ENCODE data around the gene CLCA2.

The CLCA2 gene

GRCh38 chr1:86382878-86383277, 41.1 kb upstream of the CLCA2 start:
- POLR2A ChIA-PET = interaction anchor here (1.2 kb wide), 1 partner anchor 322 kb away, joined by 3 read pairs; no protein-coding TSS in a partner anchor
- H3K4me3 ChIP-seq (ENCODE audit: control insufficient read depth in 1 of 7, extremely low read depth in 1 of 7, insufficient read depth in 4 of 7, low read depth in 2 of 7, low read length in 6 of 7) = peak overlapping the region in 5 of 7 experiments; percentile 14 to 62 (median 40)
- H3K27ac ChIP-seq (ENCODE audit: insufficient read depth in 1 of 2, low read depth in 1 of 2, low read length in 2 of 2, poor library complexity in 1 of 2, severe bottlenecking in 2 of 2) = peak overlapping the region in 1 of 2 experiments; percentile 28
- H3K4me1 ChIP-seq (ENCODE audit: control extremely low read depth in 1 of 4, control insufficient read depth in 4 of 4, insufficient read depth in 4 of 4, low read length in 3 of 4) = peaks cover 0 to 4% (median 4%) of the 10 kb centered on the region in 4 experiments
- peaks cover 0 to under 1% (median 0%) of the 10 kb centered on the region in 5 experiments for H3K9me3 ChIP-seq (ENCODE audit: control extremely low read depth in 1 of 5, control insufficient read depth in 4 of 5, insufficient read depth in 2 of 5, low read depth in 1 of 5, low read length in 4 of 5)
- peak; percentile 2 to 29 (median 18) for DNase-seq
- no peaks in the 10 kb centered on the region for H3K27me3 ChIP-seq (replicated peaks in 2 of 5; ENCODE audit: control insufficient read depth in 4 of 5, insufficient read depth in 5 of 5, low read length in 4 of 5)
- CTCF ChIA-PET = interaction anchor here (1.1 to 2.8 kb wide), 3 partner anchors 9 to 90 kb away, joined by 3 to 8 read pairs (median 3); partner anchors contain the start of gene ODF2L
- H3K36me3 ChIP-seq (ENCODE audit: control insufficient read depth in 4 of 4, insufficient read depth in 4 of 4, low read length in 3 of 4) = peaks cover under 1 to 11% (median 5%) of the 10 kb centered on the region in 4 experiments
- WGBS (ENCODE audit: insufficient coverage) = no CpG with 5 or more reads among the region's 1 CpG

DNA sequence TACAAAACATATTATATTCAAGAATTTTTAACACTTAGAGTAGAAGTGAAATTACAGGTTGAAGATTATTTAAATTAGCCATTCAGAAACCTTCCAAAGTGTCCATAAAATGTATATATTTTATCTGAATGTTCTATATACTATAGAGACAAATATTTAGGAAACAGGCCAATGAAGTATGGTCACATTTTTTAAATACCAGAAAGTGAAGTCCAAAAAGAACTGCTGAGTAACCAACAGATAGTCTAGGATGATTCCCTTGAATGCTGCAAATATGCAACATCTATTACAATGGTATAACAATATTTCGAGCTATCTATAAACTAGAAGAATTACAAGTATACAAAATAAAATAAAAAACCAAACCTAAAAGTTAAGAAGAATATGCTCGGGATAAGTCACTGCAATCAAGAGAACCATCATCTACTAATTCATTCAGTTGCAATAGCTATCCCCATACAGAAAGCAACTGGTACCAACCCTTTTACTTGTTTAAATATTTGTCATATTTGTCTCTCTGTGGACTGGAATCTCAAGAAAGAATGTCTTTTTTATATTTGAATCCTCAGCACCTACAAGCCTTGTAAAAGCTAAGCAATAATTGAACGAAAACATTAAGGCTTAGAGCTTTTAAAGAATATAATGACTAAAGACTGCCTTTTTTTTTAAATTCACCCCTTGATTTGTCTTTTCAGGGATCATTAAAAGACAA, 35.9 kb upstream of the CLCA2 start:
- Histone ChIP-seq H3K27ac (ENCODE audit: insufficient read depth in 1 of 2, low read depth in 1 of 2, low read length in 2 of 2, poor library complexity in 1 of 2, severe bottlenecking in 2 of 2) (no peak overlapping the region), H3K9me3 (ENCODE audit: control extremely low read depth in 1 of 5, control insufficient read depth in 4 of 5, insufficient read depth in 2 of 5, low read depth in 1 of 5, low read length in 4 of 5) (peaks cover 0 to 2% (median 0%) of the 10 kb centered on the region in 5 experiments), H3K4me1 (ENCODE audit: control extremely low read depth in 1 of 4, control insufficient read depth in 4 of 4, insufficient read depth in 4 of 4, low read length in 3 of 4) (peaks cover 0 to 2% (median 0%) of the 10 kb centered on the region in 4 experiments), H3K4me3 (ENCODE audit: control insufficient read depth in 1 of 7, extremely low read depth in 1 of 7, insufficient read depth in 4 of 7, low read depth in 2 of 7, low read length in 6 of 7) (no peak overlapping the region), H3K36me3 (ENCODE audit: control insufficient read depth in 4 of 4, insufficient read depth in 4 of 4, low read length in 3 of 4) (no peaks in the 10 kb centered on the region), H3K27me3 (replicated peaks in 2 of 5; ENCODE audit: control insufficient read depth in 4 of 5, insufficient read depth in 5 of 5, low read length in 4 of 5) (no peaks in the 10 kb centered on the region)
- no peak for DNase-seq
- ChIA-PET POLR2A (no interaction called here), CTCF (interaction anchor here (0.8 to 1.8 kb wide), 3 partner anchors 114 to 698 kb away, joined by 3 to 5 read pairs (median 3); no protein-coding TSS in a partner anchor)
- WGBS (ENCODE audit: insufficient coverage) = no CpG with 5 or more reads among the region's 3 CpGs

DNA sequence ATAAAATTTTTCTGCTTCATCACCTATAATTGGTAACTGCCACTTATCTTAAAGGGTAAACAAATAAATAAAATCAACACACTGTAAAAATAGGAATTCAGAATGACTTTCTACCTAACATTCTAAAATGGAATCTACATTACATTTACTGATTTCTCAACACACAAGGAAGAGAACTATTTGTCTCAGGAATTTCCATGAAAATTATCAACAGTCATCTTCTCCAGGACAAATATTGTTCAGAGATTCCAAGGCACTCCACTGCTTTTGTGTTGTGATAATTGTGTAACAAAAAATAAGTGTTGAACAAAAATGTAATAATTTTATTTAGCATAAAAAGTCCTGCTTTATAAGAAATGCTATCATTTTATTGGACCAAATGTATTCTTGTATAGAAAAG, 35.2 kb upstream of the CLCA2 start:
- Histone ChIP-seq H3K4me1 (ENCODE audit: control extremely low read depth in 1 of 4, control insufficient read depth in 4 of 4, insufficient read depth in 4 of 4, low read length in 3 of 4) (peaks cover 0 to 2% (median 0%) of the 10 kb centered on the region in 4 experiments), H3K27me3 (replicated peaks in 2 of 5; ENCODE audit: control insufficient read depth in 4 of 5, insufficient read depth in 5 of 5, low read length in 4 of 5) (no peaks in the 10 kb centered on the region), H3K27ac (ENCODE audit: insufficient read depth in 1 of 2, low read depth in 1 of 2, low read length in 2 of 2, poor library complexity in 1 of 2, severe bottlenecking in 2 of 2) (no peak overlapping the region), H3K4me3 (ENCODE audit: control insufficient read depth in 1 of 7, extremely low read depth in 1 of 7, insufficient read depth in 4 of 7, low read depth in 2 of 7, low read length in 6 of 7) (no peak overlapping the region), H3K9me3 (ENCODE audit: control extremely low read depth in 1 of 5, control insufficient read depth in 4 of 5, insufficient read depth in 2 of 5, low read depth in 1 of 5, low read length in 4 of 5) (peaks cover 0 to 2% (median 0%) of the 10 kb centered on the region in 5 experiments), H3K36me3 (ENCODE audit: control insufficient read depth in 4 of 4, insufficient read depth in 4 of 4, low read length in 3 of 4) (no peaks in the 10 kb centered on the region)
- ChIA-PET CTCF (no interaction called here), POLR2A (no interaction called here)
- DNase-seq = no peak

GRCh38 chr1:86389307-86389706, 34.7 kb upstream of the CLCA2 start:
- ChIA-PET CTCF (no interaction called here), POLR2A (no interaction called here)
- no peaks in the 10 kb centered on the region for H3K27me3 ChIP-seq (replicated peaks in 2 of 5; ENCODE audit: control insufficient read depth in 4 of 5, insufficient read depth in 5 of 5, low read length in 4 of 5)
- H3K9me3 ChIP-seq (ENCODE audit: control extremely low read depth in 1 of 5, control insufficient read depth in 4 of 5, insufficient read depth in 2 of 5, low read depth in 1 of 5, low read length in 4 of 5) = peaks cover 0 to 2% (median 0%) of the 10 kb centered on the region in 5 experiments
- peaks cover 0 to 2% (median under 1%) of the 10 kb centered on the region in 4 experiments for H3K4me1 ChIP-seq (ENCODE audit: control extremely low read depth in 1 of 4, control insufficient read depth in 4 of 4, insufficient read depth in 4 of 4, low read length in 3 of 4)
- peak overlapping the region in 1 of 2 experiments; percentile 25 for H3K27ac ChIP-seq (ENCODE audit: insufficient read depth in 1 of 2, low read depth in 1 of 2, low read length in 2 of 2, poor library complexity in 1 of 2, severe bottlenecking in 2 of 2)
- H3K4me3 ChIP-seq (ENCODE audit: control insufficient read depth in 1 of 7, extremely low read depth in 1 of 7, insufficient read depth in 4 of 7, low read depth in 2 of 7, low read length in 6 of 7) = peak overlapping the region in 1 of 7 experiments; percentile 28
- H3K36me3 ChIP-seq (ENCODE audit: control insufficient read depth in 4 of 4, insufficient read depth in 4 of 4, low read length in 3 of 4) = no peaks in the 10 kb centered on the region
- DNase-seq = peak in 2 of 3 donors; percentile 17 to 18

DNA sequence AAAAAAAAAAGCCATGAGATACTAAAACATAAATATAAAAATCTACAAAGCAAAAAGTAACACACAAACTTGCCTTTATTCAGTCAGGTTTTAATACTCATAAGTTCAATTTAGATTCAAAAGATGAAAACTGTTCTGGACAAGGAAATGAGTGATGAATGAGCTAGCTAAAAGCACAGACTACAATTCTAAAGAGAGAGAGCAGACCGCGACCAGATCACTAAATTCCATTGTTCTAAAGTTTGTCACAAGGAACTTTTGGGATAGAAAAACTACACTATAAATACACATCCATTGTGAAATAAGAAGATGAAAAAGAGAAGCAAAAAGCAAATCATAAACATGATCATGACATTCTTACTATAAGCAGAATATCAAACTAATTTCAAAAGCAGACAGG, 29.6 kb upstream of the CLCA2 start:
- Histone ChIP-seq H3K9me3 (ENCODE audit: control extremely low read depth in 1 of 5, control insufficient read depth in 4 of 5, insufficient read depth in 2 of 5, low read depth in 1 of 5, low read length in 4 of 5) (peaks cover 0 to 2% (median 0%) of the 10 kb centered on the region in 5 experiments), H3K27ac (ENCODE audit: insufficient read depth in 1 of 2, low read depth in 1 of 2, low read length in 2 of 2, poor library complexity in 1 of 2, severe bottlenecking in 2 of 2) (no peak overlapping the region), H3K27me3 (replicated peaks in 2 of 5; ENCODE audit: control insufficient read depth in 4 of 5, insufficient read depth in 5 of 5, low read length in 4 of 5) (no peaks in the 10 kb centered on the region), H3K4me1 (ENCODE audit: control extremely low read depth in 1 of 4, control insufficient read depth in 4 of 4, insufficient read depth in 4 of 4, low read length in 3 of 4) (peaks cover 3 to 20% (median 13%) of the 10 kb centered on the region in 4 experiments), H3K4me3 (ENCODE audit: control insufficient read depth in 1 of 7, extremely low read depth in 1 of 7, insufficient read depth in 4 of 7, low read depth in 2 of 7, low read length in 6 of 7) (peak overlapping the region in 1 of 7 experiments; percentile 4), H3K36me3 (ENCODE audit: control insufficient read depth in 4 of 4, insufficient read depth in 4 of 4, low read length in 3 of 4) (no peaks in the 10 kb centered on the region)
- WGBS (ENCODE audit: insufficient coverage) = no CpG with 5 or more reads among the region's 2 CpGs
- ChIA-PET POLR2A (no interaction called here), CTCF (interaction anchor here (0.7 to 2.2 kb wide), 4 partner anchors 15 to 330 kb away, joined by 3 to 6 read pairs (median 4); no protein-coding TSS in a partner anchor)
- DNase-seq = no peak

- DNase-seq = peak; percentile 78 to 90 (median 82)
- Histone ChIP-seq H3K27ac (ENCODE audit: insufficient read depth in 1 of 2, low read depth in 1 of 2, low read length in 2 of 2, poor library complexity in 1 of 2, severe bottlenecking in 2 of 2) (peak within 1 kb of the TSS; percentile 61 to 88), H3K36me3 (ENCODE audit: control insufficient read depth in 4 of 4, insufficient read depth in 4 of 4, low read length in 3 of 4) (no peaks in the 10 kb centered on the region), H3K4me3 (ENCODE audit: control insufficient read depth in 1 of 7, extremely low read depth in 1 of 7, insufficient read depth in 4 of 7, low read depth in 2 of 7, low read length in 6 of 7) (peak within 1 kb of the TSS; percentile 88 to 99 (median 96)), H3K27me3 (replicated peaks in 2 of 5; ENCODE audit: control insufficient read depth in 4 of 5, insufficient read depth in 5 of 5, low read length in 4 of 5) (no peaks in the 10 kb centered on the region), H3K4me1 (ENCODE audit: control extremely low read depth in 1 of 4, control insufficient read depth in 4 of 4, insufficient read depth in 4 of 4, low read length in 3 of 4) (peaks cover 3 to 20% (median 13%) of the 10 kb centered on the region in 4 experiments), H3K9me3 (ENCODE audit: control extremely low read depth in 1 of 5, control insufficient read depth in 4 of 5, insufficient read depth in 2 of 5, low read depth in 1 of 5, low read length in 4 of 5) (peaks cover 0 to 2% (median 0%) of the 10 kb centered on the region in 5 experiments)
- ChIA-PET CTCF (interaction anchor here (0.7 to 2.2 kb wide), 8 partner anchors 10 to 309 kb away, joined by 3 to 8 read pairs (median 4); partner anchors contain the start of gene SH3GLB1), POLR2A (no interaction called here)
- WGBS (ENCODE audit: insufficient coverage) = 0% methylated on average over 52 of the region's 56 CpGs
Measured at GRCh38 chr1:86395751-86396497, 28.0 kb upstream of the CLCA2 start, which contains the start of gene ODF2L. ODF2L (minus strand) TSS chr1:86396323; CDS start chr1:86387027, 9,296 bp downstream.
